Naive B cell (primary cell): ENCODE data around the gene ARID1A. TPM values are rescaled to one million over a fixed set of nuclear protein-coding genes. Genes with fewer than 3 reads are reported as not detected.
"Not testable (repeated sequence)": the region's sequence is repeated elsewhere in the genome, so short reads cannot be mapped to it uniquely, and the experiment has no call there.

Experiments used
- ATAC-seq, 2 donors: fragments of 150-1000 bp; cut with Tn5 transposase; 2 replicates each; pipeline ENCODE4 v1.10.0; 2021; ENCODE audit warnings: low read depth in 2 of 2, mild to moderate bottlenecking in 2 of 2, moderate library complexity in 2 of 2
- DNase-seq: peaks from one replicate; pipeline ENCODE4 v3.0.0; 2022
- H3K27ac Mint-ChIP-seq, 6 donors: one replicate each; pipeline ENCODE4 v1.8.0; 2020 to 2022; ENCODE audit warnings: mild to moderate bottlenecking in 6 of 6, mixed read lengths in 6 of 6, moderate library complexity in 5 of 6, inconsistent platforms in 2 of 6
- H3K27me3 Mint-ChIP-seq, 3 donors: one replicate each; pipeline ENCODE4 v1.8.0; 2021 to 2022; ENCODE audit warnings: mixed read lengths in 3 of 3, mild to moderate bottlenecking in 1 of 3
- H3K36me3 Mint-ChIP-seq, 2 donors: one replicate each; pipeline ENCODE4 v1.8.0; 2020 to 2022; ENCODE audit warnings: mixed read lengths in 2 of 2, inconsistent platforms in 1 of 2, mild to moderate bottlenecking in 1 of 2
- H3K4me1 Mint-ChIP-seq, 3 donors: one replicate each; pipeline ENCODE4 v1.8.0; 2020 to 2022; ENCODE audit warnings: mixed read lengths in 3 of 3, inconsistent platforms in 1 of 3, mild to moderate bottlenecking in 1 of 3, moderate library complexity in 1 of 3
- H3K4me3 Mint-ChIP-seq, 8 donors: one replicate each; pipeline ENCODE4 v1.8.0; 2020 to 2022; ENCODE audit warnings: mild to moderate bottlenecking in 8 of 8, mixed read lengths in 8 of 8, moderate library complexity in 8 of 8, inconsistent platforms in 2 of 8
- H3K9me3 Mint-ChIP-seq, 7 donors: one replicate each; pipeline ENCODE4 v1.8.0; 2020 to 2022; ENCODE audit warnings: mixed read lengths in 7 of 7, mild to moderate bottlenecking in 5 of 7, inconsistent platforms in 2 of 7, moderate library complexity in 1 of 7
- polyA plus RNA-seq, 6 donors: library from polyadenylated mRNA; unstranded; fragments of 300-500 nt; fragmentation: Illumina TruSeq; gene quantifications; one replicate each; pipeline ENCODE4 v1.2.3, GENCODE V29; 2021; ENCODE audit warnings: low read depth in 6 of 6

The ARID1A gene
- polyA plus RNA-seq, 6 donors from 2014 or later, result 8.8 to 38.2 (median 18.9) TPM

GRCh38 chr1:26794391-26794790, 98.6 kb downstream of the ARID1A start:
- Mint-ChIP-seq H3K4me1 (peaks cover 6 to 11% (median 10%) of the 10 kb centered on the region in 3 donors), H3K36me3 (peaks cover 16 to 26% of the 10 kb centered on the region in 2 donors), H3K27me3 (no peaks in the 10 kb centered on the region), H3K4me3 (no peak overlapping the region), H3K9me3 (no peaks in the 10 kb centered on the region), H3K27ac (peak overlapping the region in 1 of 6 donors; percentile 42)
- no peak for DNase-seq
- no peak for ATAC-seq

- H3K27ac Mint-ChIP-seq, result no peak overlapping the region
These were observed 101.8 kb downstream of the ARID1A start for GRCh38 chr1:26797627-26798026.

DNA sequence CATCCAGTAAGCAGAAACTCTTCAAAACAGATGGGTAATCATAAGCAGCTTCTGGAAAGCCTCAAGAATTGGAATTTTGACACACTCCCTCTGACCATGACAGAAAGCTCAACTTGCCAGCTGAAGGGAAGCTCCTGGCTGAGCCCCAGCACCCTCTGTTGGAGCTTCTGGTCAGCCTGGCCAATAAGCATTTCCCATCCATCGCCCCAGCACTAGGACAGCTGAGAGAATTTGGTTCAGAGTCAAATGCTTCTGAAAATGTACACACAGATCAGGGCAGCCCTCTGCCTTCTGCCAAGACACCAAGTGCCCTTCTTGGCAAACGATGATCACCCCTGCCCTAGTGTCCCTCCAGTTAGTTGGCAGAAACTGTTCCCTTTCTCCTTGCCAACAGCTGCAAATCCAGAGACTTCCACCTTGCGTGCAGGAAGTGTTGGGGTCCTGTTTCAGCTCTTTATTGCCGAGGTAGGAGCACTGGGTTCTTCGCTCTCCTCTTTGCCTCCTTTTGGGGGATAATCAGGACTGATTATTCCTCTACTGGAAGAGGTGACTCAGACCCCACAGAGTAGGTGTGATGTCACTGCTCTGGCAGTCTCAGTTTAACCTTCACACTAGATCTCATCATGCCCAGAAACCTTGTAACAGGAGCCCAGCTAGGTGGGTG, 103.8 kb downstream of the ARID1A start:
- no peak for DNase-seq
- Mint-ChIP-seq H3K36me3 (peaks cover 4 to 6% of the 10 kb centered on the region in 2 donors), H3K27me3 (no peaks in the 10 kb centered on the region), H3K27ac (peak overlapping the region in 3 of 6 donors; percentile 47 to 77 (median 57)), H3K4me3 (no peak overlapping the region), H3K4me1 (peaks cover 0 to 9% (median 3%) of the 10 kb centered on the region in 3 donors), H3K9me3 (no peaks in the 10 kb centered on the region)
- ATAC-seq, result no peak

More at GRCh38 chr1:26797627-26798026, 101.8 kb downstream of the ARID1A start:
- H3K4me1 Mint-ChIP-seq, result peaks cover 3 to 16% (median 9%) of the 10 kb centered on the region in 3 donors
- H3K36me3 Mint-ChIP-seq, result peaks cover 14 to 23% of the 10 kb centered on the region in 2 donors
- H3K9me3 Mint-ChIP-seq, result no peaks in the 10 kb centered on the region
- H3K27me3 Mint-ChIP-seq, result no peaks in the 10 kb centered on the region
- no peak overlapping the region for H3K4me3 Mint-ChIP-seq
- no peak for DNase-seq
- ATAC-seq, result no peak

DNA sequence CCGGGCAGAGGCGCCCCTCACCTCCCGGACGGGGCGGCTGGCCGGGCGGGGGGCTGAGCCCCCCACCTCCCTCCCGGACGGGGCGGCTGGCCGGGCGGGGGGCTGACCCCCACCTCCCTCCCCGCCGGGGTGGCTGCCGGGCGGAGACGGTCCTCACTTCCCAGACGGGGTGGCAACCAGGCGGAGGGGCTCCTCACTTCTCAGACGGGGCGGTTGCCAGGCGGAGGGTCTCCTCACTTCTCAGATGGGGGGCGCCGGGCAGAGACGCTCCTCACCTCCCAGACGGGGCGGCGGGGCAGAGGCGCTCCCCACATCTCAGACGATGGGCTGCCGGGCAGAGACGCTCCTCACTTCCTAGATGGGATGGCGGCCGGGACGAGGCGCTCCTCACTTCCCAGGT, 108.1 kb downstream of the ARID1A start:
- not testable (repeated sequence) for H3K4me3 Mint-ChIP-seq, H3K27me3 Mint-ChIP-seq, H3K9me3 Mint-ChIP-seq, H3K27ac Mint-ChIP-seq, H3K4me1 Mint-ChIP-seq, ATAC-seq, H3K36me3 Mint-ChIP-seq, DNase-seq

GRCh38 chr1:26810105-26810504, 114.3 kb downstream of the ARID1A start:
- not testable (repeated sequence) for H3K36me3 Mint-ChIP-seq, H3K9me3 Mint-ChIP-seq, H3K4me3 Mint-ChIP-seq
- ATAC-seq, result peak; percentile 88 to 92
- peak; percentile 76 for DNase-seq
- Mint-ChIP-seq H3K27me3 (peaks cover 0 to 22% (median 21%) of the 10 kb centered on the region in 3 donors), H3K27ac (peak overlapping the region in 5 of 6 donors; percentile 72 to 95 (median 86)), H3K4me1 (peaks cover 0 to 10% (median 9%) of the 10 kb centered on the region in 3 donors)

- H3K27ac Mint-ChIP-seq, result peak overlapping the region in 4 of 6 donors; percentile 7 to 75 (median 54)
- peaks cover 0 to 9% (median 6%) of the 10 kb centered on the region in 3 donors for H3K4me1 Mint-ChIP-seq
- DNase-seq, result no peak
- ATAC-seq, result no peak
- no peaks in the 10 kb centered on the region for H3K9me3 Mint-ChIP-seq
- H3K4me3 Mint-ChIP-seq, result no peak overlapping the region
- H3K27me3 Mint-ChIP-seq, result peaks cover 5 to 26% (median 23%) of the 10 kb centered on the region in 3 donors
- H3K36me3 Mint-ChIP-seq, result no peaks in the 10 kb centered on the region
These were observed 115.2 kb downstream of the ARID1A start for GRCh38 chr1:26811057-26811456.

GRCh38 chr1:26811708-26812107, 115.9 kb downstream of the ARID1A start:
- Mint-ChIP-seq H3K27me3 (peaks cover 8 to 31% (median 27%) of the 10 kb centered on the region in 3 donors), H3K9me3 (no peaks in the 10 kb centered on the region), H3K36me3 (no peaks in the 10 kb centered on the region), H3K27ac (no peak overlapping the region), H3K4me3 (no peak overlapping the region), H3K4me1 (peaks cover 0 to 9% (median 6%) of the 10 kb centered on the region in 3 donors)
- no peak for DNase-seq
- no peak for ATAC-seq

DNA sequence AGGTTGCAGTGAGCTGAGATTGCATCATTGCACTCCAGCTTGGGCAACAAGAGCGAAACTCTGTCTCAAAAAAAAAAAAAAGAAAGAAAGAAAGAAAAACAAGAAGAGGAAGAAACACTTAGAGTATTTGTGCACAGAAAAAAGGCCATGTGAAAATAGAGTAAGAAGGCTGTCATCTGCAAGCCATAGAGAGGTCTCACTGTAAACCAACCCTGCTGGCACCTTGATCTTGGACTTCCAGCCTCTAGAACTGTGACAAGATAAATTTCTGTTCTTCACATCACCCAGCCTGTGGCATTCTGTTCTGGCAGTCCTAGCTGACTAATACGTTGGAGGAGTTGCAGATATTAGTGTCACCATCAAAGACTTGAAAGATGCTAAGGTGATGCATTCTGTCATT, 118.6 kb downstream of the ARID1A start:
- DNase-seq, result no peak
- H3K27ac Mint-ChIP-seq, result no peak overlapping the region
- H3K4me1 Mint-ChIP-seq, result peaks cover 0 to 11% (median 6%) of the 10 kb centered on the region in 3 donors
- H3K9me3 Mint-ChIP-seq, result no peaks in the 10 kb centered on the region
- H3K4me3 Mint-ChIP-seq, result no peak overlapping the region
- H3K27me3 Mint-ChIP-seq, result peaks cover 8 to 31% (median 27%) of the 10 kb centered on the region in 3 donors
- no peaks in the 10 kb centered on the region for H3K36me3 Mint-ChIP-seq
- ATAC-seq, result no peak

DNA sequence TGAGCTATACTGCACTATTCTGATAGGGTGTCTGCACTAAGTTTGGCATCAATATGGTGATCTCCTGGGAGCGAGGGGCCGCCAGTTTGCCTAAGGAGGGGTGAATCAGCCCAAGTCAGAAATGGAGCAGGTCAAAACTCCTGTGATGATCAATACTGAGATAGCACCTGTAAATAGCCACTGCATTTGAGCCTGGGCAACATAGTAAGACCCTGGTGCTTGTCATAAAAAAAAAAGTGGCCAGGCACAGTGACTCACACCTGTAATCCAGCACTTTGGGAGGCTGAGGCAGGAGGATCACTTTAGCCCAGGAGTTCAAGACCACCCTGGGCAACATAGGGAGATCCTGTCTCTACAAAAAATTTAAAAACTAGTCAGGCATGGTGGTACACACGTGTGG, 119.1 kb downstream of the ARID1A start:
- ATAC-seq, result no peak
- Mint-ChIP-seq H3K36me3 (no peaks in the 10 kb centered on the region), H3K9me3 (no peaks in the 10 kb centered on the region), H3K4me1 (peaks cover 0 to 15% (median 6%) of the 10 kb centered on the region in 3 donors), H3K27ac (peak overlapping the region in 1 of 6 donors; percentile 76), H3K27me3 (peaks cover 8 to 31% (median 27%) of the 10 kb centered on the region in 3 donors), H3K4me3 (no peak overlapping the region)
- DNase-seq, result no peak

- Mint-ChIP-seq H3K9me3 (no peaks in the 10 kb centered on the region), H3K4me3 (peak overlapping the region; percentile 21 to 86 (median 73)), H3K4me1 (peaks cover 10 to 38% (median 24%) of the 10 kb centered on the region in 3 donors), H3K27me3 (peaks cover 5 to 26% (median 20%) of the 10 kb centered on the region in 3 donors), H3K36me3 (no peaks in the 10 kb centered on the region), H3K27ac (peak overlapping the region in 5 of 6 donors; percentile 79 to 93 (median 91))
- DNase-seq, result peak; percentile 88
- peak; percentile 97 to 98 for ATAC-seq
These were observed 125.0 kb downstream of the ARID1A start for GRCh38 chr1:26820784-26821269.

DNA sequence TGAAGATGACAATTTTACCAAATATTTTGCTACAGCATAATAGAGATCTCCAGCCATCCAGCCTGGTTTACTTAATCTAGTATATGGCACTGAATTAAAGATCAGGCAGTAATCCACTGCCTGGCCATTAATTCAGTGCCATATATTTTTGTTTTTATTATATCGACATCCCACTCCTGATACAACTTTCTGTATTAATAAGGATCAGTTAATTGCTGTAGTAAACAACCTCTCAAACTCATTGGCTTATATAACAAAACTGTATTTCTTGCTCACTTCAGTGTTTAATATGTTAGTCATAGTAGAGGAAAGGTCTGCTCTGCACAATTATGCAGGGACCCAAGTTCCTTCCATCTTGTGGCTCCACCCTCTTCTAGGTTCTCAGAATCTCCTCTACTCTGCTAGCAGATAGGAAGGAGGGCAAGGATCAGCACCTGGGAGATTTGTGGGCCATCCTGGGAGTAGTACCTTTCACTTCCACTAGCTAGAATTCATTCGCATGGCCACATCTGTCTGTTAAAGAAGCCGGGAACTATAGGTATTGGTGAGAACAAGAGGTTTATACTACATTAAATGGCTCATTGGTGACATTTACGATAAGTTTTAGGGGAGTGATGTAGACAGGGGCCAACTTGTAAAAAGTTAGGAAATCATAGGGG, 127.1 kb downstream of the ARID1A start:
- no peak for DNase-seq
- Mint-ChIP-seq H3K4me3 (peak overlapping the region in 1 of 8 donors; percentile 2), H3K27me3 (peaks cover 0 to 21% (median 13%) of the 10 kb centered on the region in 3 donors), H3K4me1 (peaks cover 18 to 53% (median 33%) of the 10 kb centered on the region in 3 donors), H3K9me3 (no peaks in the 10 kb centered on the region), H3K27ac (peak overlapping the region in 1 of 6 donors; percentile 85), H3K36me3 (no peaks in the 10 kb centered on the region)
- no peak for ATAC-seq

DNA sequence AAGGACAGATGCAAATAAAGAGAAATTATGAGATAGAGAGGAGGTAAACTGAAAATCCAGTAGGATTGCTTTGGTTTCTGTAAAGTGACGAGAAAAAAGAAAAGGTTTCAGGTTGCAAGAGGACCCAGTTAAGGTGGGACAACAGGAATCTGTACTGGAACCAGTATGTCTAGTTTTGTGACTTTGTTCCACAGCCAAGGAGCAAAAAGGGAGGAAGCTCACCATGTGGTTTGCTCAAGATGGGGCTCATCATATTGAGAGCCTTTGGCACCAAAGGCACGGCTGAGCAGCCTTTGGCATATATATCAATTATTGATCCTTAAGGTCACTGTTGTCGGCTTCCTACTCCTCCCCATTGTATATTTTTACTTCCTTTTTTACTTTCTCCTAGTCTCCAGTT, 128.9 kb downstream of the ARID1A start:
- peaks cover 29 to 66% (median 51%) of the 10 kb centered on the region in 3 donors for H3K4me1 Mint-ChIP-seq
- H3K27ac Mint-ChIP-seq, result no peak overlapping the region

DNA sequence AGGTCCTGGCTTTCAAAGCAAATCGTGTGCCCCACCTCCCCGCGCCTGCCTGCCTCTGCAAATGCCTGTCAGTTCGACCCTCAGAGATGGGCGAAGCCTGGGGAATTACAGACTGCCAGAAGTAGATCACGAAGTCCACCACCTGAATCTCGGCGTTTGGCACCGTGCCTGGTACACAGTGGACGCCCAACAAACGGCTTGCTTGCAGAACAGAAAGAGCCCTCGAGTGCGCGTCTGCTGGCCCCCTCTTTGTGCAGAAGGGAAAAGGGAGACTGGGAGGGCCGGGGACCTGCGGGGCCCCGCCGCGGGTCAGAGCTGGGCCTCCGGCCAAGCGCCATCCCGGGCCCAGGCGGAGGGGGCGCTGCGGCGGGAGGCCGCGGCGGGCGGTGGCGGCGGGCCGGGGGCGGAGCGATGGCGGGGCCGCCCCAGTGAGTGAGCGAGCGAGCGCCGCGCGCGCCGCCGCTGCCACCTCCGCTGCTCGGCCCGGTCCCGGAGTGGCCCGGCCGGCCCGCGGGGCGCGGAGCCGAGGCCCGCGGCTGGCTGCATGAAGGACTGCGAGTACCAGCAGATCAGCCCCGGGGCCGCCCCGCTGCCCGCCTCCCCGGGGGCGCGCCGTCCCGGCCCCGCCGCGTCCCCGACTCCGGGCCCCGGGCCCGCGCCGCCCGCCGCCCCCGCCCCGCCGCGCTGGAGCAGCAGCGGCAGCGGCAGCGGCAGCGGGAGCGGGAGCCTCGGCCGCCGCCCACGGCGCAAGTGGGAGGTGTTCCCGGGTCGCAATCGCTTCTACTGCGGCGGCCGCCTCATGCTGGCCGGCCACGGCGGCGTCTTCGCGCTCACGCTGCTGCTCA, 130.7 kb downstream of the ARID1A start, which contains the start of gene ZDHHC18:
ZDHHC18 (plus strand) TSS at position 428 of the 845 bp plus-strand sequence; CDS start at position 545, 117 bp downstream.
- peaks cover 28 to 51% (median 37%) of the 10 kb centered on the region in 3 donors for H3K4me1 Mint-ChIP-seq

More for the DNA sequence above, 128.9 kb downstream of the ARID1A start:
- no peak for DNase-seq
- no peak for ATAC-seq
- no peaks in the 10 kb centered on the region for H3K9me3 Mint-ChIP-seq
- peaks cover 0 to 21% (median 13%) of the 10 kb centered on the region in 3 donors for H3K27me3 Mint-ChIP-seq
- H3K36me3 Mint-ChIP-seq, result no peaks in the 10 kb centered on the region
- H3K4me3 Mint-ChIP-seq, result peak overlapping the region in 3 of 8 donors; percentile 85 to 93 (median 88)

More for the DNA sequence above, 130.7 kb downstream of the ARID1A start, which contains the start of gene ZDHHC18:
- Mint-ChIP-seq H3K27ac (peak within 1 kb of the TSS; percentile 62 to 94 (median 87)), H3K9me3 (no peaks in the 10 kb centered on the region), H3K36me3 (no peaks in the 10 kb centered on the region), H3K27me3 (peaks cover 0 to 13% (median 13%) of the 10 kb centered on the region in 3 donors), H3K4me3 (peak within 1 kb of the TSS; percentile 85 to 95 (median 92))
- DNase-seq (peak; percentile 70), ATAC-seq (peak; percentile 84 to 88)
